HepG2 (cell line): Measurements from ENCODE around the gene EARS2. TPM values are rescaled to one million over a fixed set of nuclear protein-coding genes. Genes with fewer than 3 reads are reported as not detected.
"Not testable (repeated sequence)": the region's sequence is repeated elsewhere in the genome, so short reads cannot be mapped to it uniquely, and the experiment has no call there.

ENCODE experiments used
- ATAC-seq: fragments of 200-7000 bp; cut with Tn5 transposase; 3 replicates; pipeline ENCODE4 v1.9.1; 2020; ENCODE audit warnings: mild to moderate bottlenecking, moderate library complexity
- BruUV-seq: library from RNA; stranded (reverse); fragments of 400-500 nt; replicated peaks from 2 replicates; lab custom pipeline; 2021; lab: Mats Ljungman, UMichigan
- CTCF ChIA-PET: fragments of 300-600 bp; formaldehyde crosslinking; extraction: SDS; loops from one replicate; lab custom pipeline; 2021; ENCODE audit warnings: low total read pairs, inconsistent platforms, low intra/inter-chr PET ratio; lab: Yijun Ruan, JAX
- POLR2A ChIA-PET: fragments of 350-600 bp; sonication (Branson Sonifier 250); formaldehyde crosslinking; loops from one replicate; lab custom pipeline; 2020; ENCODE audit warnings: antibody characterized with exemption, inconsistent platforms; lab: Yijun Ruan, JAX
- DNase-seq: peaks from one replicate; pipeline ENCODE4 v3.0.0-alpha.2; 2015; ENCODE audit warnings: low spot score
- FAIRE-seq: peaks from 3 replicates; lab custom pipeline; 2011; peaks lifted over from hg19 to GRCh38; lab: Jason Lieb, UNC
- H2AFZ ChIP-seq: one replicate; pipeline ENCODE4 v1.6.1; 2011; ENCODE audit warnings: low read length, inconsistent platforms
- H3K27ac ChIP-seq: fragments of 300-600 bp; 3 replicates; pipeline ENCODE4 v1.8.0; 2011; ENCODE audit warnings: mixed run types, mild to moderate bottlenecking, mixed read lengths, low read length, inconsistent platforms; ENCODE audit not compliant: insufficient read depth; ENCODE audit errors: extremely low read length
- H3K27me3 ChIP-seq, 2 experiments: fragments of 200-600 bp in 1 of 2; 2 replicates in 1 of 2; 3 replicates in 1 of 2; pipeline versions ENCODE4 v1.6.0 to v1.8.0; 2011; ENCODE audit warnings: low read length in 2 of 2, mild to moderate bottlenecking in 2 of 2, moderate library complexity in 2 of 2, inconsistent platforms in 1 of 2; ENCODE audit not compliant: insufficient read depth in 2 of 2, control insufficient read depth in 1 of 2
- H3K36me3 ChIP-seq, 2 experiments: fragments of 200-600 bp in 1 of 2; replicated peaks in 1 of 2; 2 replicates in 1 of 2; 3 replicates in 1 of 2; pipeline versions ENCODE4 v1.5.1 to v1.8.0; 2011; ENCODE audit warnings: low read length in 2 of 2, inconsistent platforms in 1 of 2; ENCODE audit not compliant: insufficient read depth in 2 of 2, control insufficient read depth in 1 of 2
- H3K4me1 ChIP-seq: 2 replicates; pipeline ENCODE4 v1.5.1; 2012; ENCODE audit warnings: low read length, inconsistent platforms; ENCODE audit not compliant: insufficient read depth
- H3K4me2 ChIP-seq: 2 replicates; pipeline ENCODE4 v1.6.0; 2011; ENCODE audit warnings: low read depth, low read length, inconsistent platforms
- H3K4me3 ChIP-seq, 3 experiments: fragments of 200-600 bp in 1 of 3; sonication (generic), shearing (Covaris generic) in 1 of 3; replicated peaks in 1 of 3; 2 replicates each; pipeline ENCODE4 v1.5.1; 2011 to 2016; ENCODE audit warnings: low read length in 3 of 3, inconsistent platforms in 2 of 3, low read depth in 2 of 3, mild to moderate bottlenecking in 2 of 3, control low read depth in 1 of 3, mixed read lengths in 1 of 3; ENCODE audit not compliant: insufficient read depth in 1 of 3
- H3K79me2 ChIP-seq: one replicate; pipeline ENCODE4 v1.6.1; 2011; ENCODE audit warnings: low read length, inconsistent platforms; ENCODE audit not compliant: insufficient read depth
- H3K9ac ChIP-seq: 2 replicates; pipeline ENCODE4 v1.6.0; 2011; ENCODE audit warnings: mild to moderate bottlenecking, low read depth, low read length, inconsistent platforms; ENCODE audit not compliant: insufficient read depth
- H3K9me3 ChIP-seq: 2 replicates; pipeline ENCODE4 v1.5.1; 2012; ENCODE audit warnings: mild to moderate bottlenecking, low read length
- H4K20me1 ChIP-seq: 2 replicates; pipeline ENCODE4 v1.6.0; 2011; ENCODE audit warnings: inconsistent platforms, mild to moderate bottlenecking, low read length, moderate library complexity; ENCODE audit not compliant: insufficient read depth
- AHR ChIP-seq: IDR thresholded peaks from 2 replicates; pipeline ENCODE4 v1.6.1; 2018; ENCODE audit warnings: missing genetic modification reagents, missing compliant biosample characterization
- FOXA1 ChIP-seq, 2 experiments: fragments of 450-650 bp in 1 of 2; sonication (generic) in 1 of 2; formaldehyde crosslinking in 1 of 2; IDR thresholded peaks; 2 replicates each; pipeline versions ENCODE4 v1.4.0 to v1.6.1; 2016 to 2020; ENCODE audit warnings: missing genetic modification reagents in 1 of 2
- FOXC1 ChIP-seq: sonication (generic); formaldehyde crosslinking; IDR thresholded peaks from 2 replicates; pipeline ENCODE4 v1.8.0; 2022; ENCODE audit warnings: mild to moderate bottlenecking, missing genetic modification reagents, borderline replicate concordance
- MAFG ChIP-seq: sonication (generic); formaldehyde crosslinking; IDR thresholded peaks from 2 replicates; pipeline ENCODE4 v1.5.1; 2020; ENCODE audit warnings: mild to moderate bottlenecking, missing genetic modification reagents
- SATB2 ChIP-seq: sonication (generic); formaldehyde crosslinking; IDR thresholded peaks from 2 replicates; pipeline ENCODE4 v1.5.0; 2020; ENCODE audit warnings: missing genetic modification reagents
- ZNF121 ChIP-seq: sonication (generic); formaldehyde crosslinking; IDR thresholded peaks from 2 replicates; pipeline ENCODE4 v1.5.0; 2020; ENCODE audit warnings: mild to moderate bottlenecking, missing genetic modification reagents
- ZNF232 ChIP-seq: sonication (generic); formaldehyde crosslinking; IDR thresholded peaks from 2 replicates; pipeline ENCODE4 v1.4.0; 2020; ENCODE audit warnings: missing genetic modification reagents, borderline replicate concordance
- ZNF451 ChIP-seq: sonication (generic); formaldehyde crosslinking; IDR thresholded peaks from 2 replicates; pipeline ENCODE4 v1.5.0; 2020; ENCODE audit warnings: mild to moderate bottlenecking, missing genetic modification reagents
- ZNF563 ChIP-seq: sonication (generic); formaldehyde crosslinking; IDR thresholded peaks from 2 replicates; pipeline ENCODE4 v1.8.0; 2022; ENCODE audit warnings: mild to moderate bottlenecking, moderate library complexity, missing genetic modification reagents
- ZNF709 ChIP-seq: sonication (generic); formaldehyde crosslinking; IDR thresholded peaks from 2 replicates; pipeline ENCODE4 v1.5.0; 2020; ENCODE audit warnings: mild to moderate bottlenecking, missing genetic modification reagents
- WGBS: methylation state at CpG from one replicate; pipeline ENCODE4 v1.1.6; 2017; ENCODE audit warnings: low lambda C conversion rate; 5-methylcytosine and 5-hydroxymethylcytosine counted together
- in situ Hi-C: cut with HindIII; loops from 2 replicates; pipeline ENCODE4 v1.10.0; 2017; ENCODE audit warnings: low pct_unique_long_range_greater_than_20kb; ENCODE audit not compliant: extremely low pct_ligation_motif_present
- intact Hi-C: fragments of 100-400 bp; cut with micrococcal nuclease; formaldehyde crosslinking; loops from one replicate; pipeline ENCODE4 v1.10.0; 2022; ENCODE audit not compliant: unreplicated experiment
- polyA plus RNA-seq, 8 experiments: library from polyadenylated mRNA; depleted of rRNA in 3 of 8; stranded (reverse) in 7 of 8; unstranded in 1 of 8; fragments of >200 nt; fragmentation: Illumina TruSeq in 4 of 8; extraction: Trizol in 4 of 8; gene quantifications; 2 replicates each; pipeline versions ENCODE4 v1.2.1 to v1.2.3, GENCODE V29; 2011 to 2016; ENCODE audit warnings: low read depth in 4 of 8, missing spikeins in 1 of 8, mixed read lengths in 1 of 8; ENCODE audit not compliant: insufficient read depth in 1 of 8
- total RNA-seq, 5 experiments: library from RNA; depleted of rRNA; stranded (reverse); fragments of >200 nt; fragmentation: Illumina TruSeq; extraction: Trizol; gene quantifications; 2 replicates each; pipeline ENCODE4 v1.2.3, GENCODE V29; 2016; ENCODE audit warnings: low read depth in 1 of 5
- TF ChIP-seq, protein P1 (sequence below): sonication (generic); formaldehyde crosslinking; IDR thresholded peaks from 2 replicates; pipeline ENCODE4 v1.5.1; 2020; ENCODE audit warnings: missing genetic modification reagents, mild to moderate bottlenecking, borderline replicate concordance
- TF ChIP-seq, protein P2 (sequence below): sonication (generic); formaldehyde crosslinking; IDR thresholded peaks from 2 replicates; pipeline ENCODE4 v1.4.0; 2020; ENCODE audit warnings: missing genetic modification reagents

Gene EARS2
- total and polyA plus RNA-seq, 2 of the 13 experiments (the other 11 are each of a cell fraction or from before 2014, with no cell fraction given): 49.4 to 80.4 TPM

DNA sequence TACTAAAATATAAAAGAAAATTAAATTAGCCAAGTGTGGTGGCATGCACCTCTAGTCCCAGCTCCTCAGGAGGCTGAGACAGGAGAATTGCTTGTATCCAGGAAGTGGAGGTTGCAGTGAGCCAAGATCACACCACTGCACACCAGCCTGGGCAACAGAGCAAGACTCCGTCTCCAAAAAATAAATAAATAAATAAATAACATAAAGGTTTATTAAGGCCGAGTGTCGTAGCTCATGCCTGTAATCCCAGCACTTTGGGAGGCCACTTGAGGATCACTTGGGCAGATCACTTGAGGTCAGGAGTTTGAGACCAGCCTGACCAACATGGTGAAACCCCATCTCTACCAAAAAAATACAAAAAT, 16.4 kb downstream of the EARS2 start:
- in situ Hi-C loops; H4K20me1 ChIP-seq; FAIRE-seq; ATAC-seq; BruUV-seq; H3K27me3 ChIP-seq; H2AFZ ChIP-seq; DNase-seq; H3K79me2 ChIP-seq; H3K9me3 ChIP-seq; H3K4me3 ChIP-seq; TF ChIP-seq FOXA1 (CRISPR knock-in tag; IDR thresholded peaks at IDR 0.05): not testable (repeated sequence)
- TF ChIP-seq FOXC1: 0 out of 2 replicates have a peak, but pooled peaks have one; percentile 4
- TF ChIP-seq ZNF121: peak; percentile 88
- 0 out of 2 replicates have a peak, but pooled peaks have one; percentile 39 for TF ChIP-seq ZNF232 (CRISPR knock-in tag)
- peak; percentile 16; the same call in 1 of the 2 replicates for TF ChIP-seq ZNF451 (CRISPR knock-in tag)
- TF ChIP-seq ZNF563 (CRISPR knock-in tag): 0 out of 2 replicates have a peak, but pooled peaks have one; percentile 38
- TF ChIP-seq, protein P1, sequence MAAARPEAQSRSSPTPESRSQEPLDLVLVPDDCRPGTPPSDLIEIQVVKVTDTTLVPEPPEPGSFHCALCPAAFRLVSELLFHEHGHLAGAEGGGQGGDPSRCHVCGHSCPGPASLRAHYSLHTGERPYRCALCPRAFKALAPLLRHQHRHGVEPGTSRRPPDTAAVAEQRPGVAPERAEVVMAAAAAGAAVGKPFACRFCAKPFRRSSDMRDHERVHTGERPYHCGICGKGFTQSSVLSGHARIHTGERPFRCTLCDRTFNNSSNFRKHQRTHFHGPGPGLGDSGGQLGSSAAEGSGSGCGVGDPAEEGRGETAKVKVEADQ (CRISPR knock-in tag): 0 out of 2 replicates have a peak, but pooled peaks have one; percentile 4
- TF ChIP-seq MAFG (CRISPR knock-in tag): 0 out of 2 replicates have a peak, but pooled peaks have one; percentile 29
- TF ChIP-seq AHR: 0 out of 2 replicates have a peak, but pooled peaks have one; percentile 14
- 0 out of 2 replicates have a peak, but pooled peaks have one; percentile 9 for TF ChIP-seq FOXA1 (IDR thresholded peaks at IDR 0.05)
- TF ChIP-seq SATB2 (CRISPR knock-in tag): 0 out of 2 replicates have a peak, but pooled peaks have one; percentile 59
- 0 out of 2 replicates have a peak, but pooled peaks have one; percentile 28 for TF ChIP-seq ZNF709 (CRISPR knock-in tag)
- TF ChIP-seq, protein P2, sequence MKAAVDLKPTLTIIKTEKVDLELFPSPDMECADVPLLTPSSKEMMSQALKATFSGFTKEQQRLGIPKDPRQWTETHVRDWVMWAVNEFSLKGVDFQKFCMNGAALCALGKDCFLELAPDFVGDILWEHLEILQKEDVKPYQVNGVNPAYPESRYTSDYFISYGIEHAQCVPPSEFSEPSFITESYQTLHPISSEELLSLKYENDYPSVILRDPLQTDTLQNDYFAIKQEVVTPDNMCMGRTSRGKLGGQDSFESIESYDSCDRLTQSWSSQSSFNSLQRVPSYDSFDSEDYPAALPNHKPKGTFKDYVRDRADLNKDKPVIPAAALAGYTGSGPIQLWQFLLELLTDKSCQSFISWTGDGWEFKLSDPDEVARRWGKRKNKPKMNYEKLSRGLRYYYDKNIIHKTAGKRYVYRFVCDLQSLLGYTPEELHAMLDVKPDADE (CRISPR knock-in tag): 0 out of 2 replicates have a peak, but pooled peaks have one; percentile 69
- WGBS: 96% methylated on average over 3 of the region's 3 CpGs
- CTCF ChIA-PET: interaction anchor here (2.0 kb wide), 1 partner anchor 16 kb away, joined by 8 read pairs; the partner anchor contains the start of genes EARS2 and UBFD1
- intact Hi-C loops: loop anchor here (2.0 kb wide), 2 partner anchors 16 to 32 kb away; partner anchors contain the start of genes EARS2 and UBFD1
- peaks cover 32 to 56% of the 10 kb centered on the region in 2 experiments for H3K36me3 ChIP-seq
- POLR2A ChIA-PET: interaction anchor here (1.0 to 5.5 kb wide), 14 partner anchors 8 to 100 kb away, joined by 3 to 96 read pairs (median 12); partner anchors contain the start of genes DCTN5, EARS2, GGA2 and NDUFAB1
- peak overlapping the region; percentile 37; the same call in 1 of the 2 replicates for H3K4me2 ChIP-seq
- peak overlapping the region; percentile 91 for H3K27ac ChIP-seq
- peak overlapping the region; percentile 38; the same call in 1 of the 2 replicates for H3K9ac ChIP-seq
- H3K4me1 ChIP-seq: peaks cover 47% of the 10 kb centered on the region
